HuH-7 (cell line): ENCODE results near the gene NTF4.
A peak's percentile ranks its signal among the peaks of the same experiment; 100 is the strongest.
"Not testable (repeated sequence)": the region's sequence is repeated elsewhere in the genome, so short reads cannot be mapped to it uniquely, and the experiment has no call there.

Experiments
- DNase-seq: peaks from one replicate; pipeline ENCODE4 v3.0.0; 2011; ENCODE audit warnings: low spot score

NTF4 gene

DNA sequence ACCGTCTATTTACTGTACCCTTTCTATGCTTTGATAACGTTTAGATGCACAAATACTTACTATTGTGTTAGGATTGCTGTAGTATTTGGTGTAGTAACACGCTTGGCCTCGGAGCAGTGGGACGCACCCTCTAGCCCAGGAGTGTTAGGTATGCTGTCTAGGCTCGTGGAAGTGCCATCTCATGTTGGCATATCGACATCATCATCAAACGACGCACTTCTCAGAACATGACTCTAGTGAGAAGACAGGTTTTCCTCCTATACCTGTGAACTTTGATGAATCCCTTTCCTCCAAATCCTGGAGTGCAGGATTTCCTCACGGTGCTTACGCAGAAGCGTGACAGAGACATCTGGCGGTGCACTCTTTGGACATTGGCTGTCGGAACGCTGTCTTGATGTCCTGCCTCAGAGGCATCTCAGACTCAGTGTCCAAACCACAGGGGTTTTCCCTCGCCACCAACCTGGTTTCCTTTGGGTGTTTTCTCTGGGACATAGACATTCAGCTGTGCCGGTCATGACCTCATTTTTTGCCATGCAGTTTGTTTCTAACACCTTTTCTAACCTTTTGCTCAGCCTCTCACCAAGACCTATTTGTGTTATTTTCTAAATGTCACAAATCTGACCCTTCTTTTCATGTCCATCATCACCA lies 26.9 kb upstream of the NTF4 start:
- DNase-seq: no peak

GRCh38 chr19:49086296-49086695 lies 21.7 kb upstream of the NTF4 start:
- no peak for DNase-seq

DNA sequence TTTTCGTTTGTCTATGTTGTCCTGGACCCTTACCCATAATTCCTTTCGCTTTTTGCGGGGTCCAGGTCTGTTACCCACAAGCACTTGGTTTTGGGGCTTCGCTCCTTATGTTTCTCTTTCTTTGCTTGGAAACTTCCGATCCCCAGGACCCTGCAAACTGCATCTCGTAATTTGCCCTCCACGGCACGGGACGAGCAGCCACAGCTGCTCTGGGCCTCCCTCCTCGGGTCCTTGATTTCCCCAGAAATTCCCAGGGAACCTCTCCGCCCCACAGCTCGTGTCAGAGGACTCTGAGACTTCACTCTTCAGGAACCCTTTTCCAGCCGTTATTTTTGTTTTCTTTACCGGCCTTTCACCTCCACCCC lies 21.2 kb upstream of the NTF4 start:
- no peak for DNase-seq

DNA sequence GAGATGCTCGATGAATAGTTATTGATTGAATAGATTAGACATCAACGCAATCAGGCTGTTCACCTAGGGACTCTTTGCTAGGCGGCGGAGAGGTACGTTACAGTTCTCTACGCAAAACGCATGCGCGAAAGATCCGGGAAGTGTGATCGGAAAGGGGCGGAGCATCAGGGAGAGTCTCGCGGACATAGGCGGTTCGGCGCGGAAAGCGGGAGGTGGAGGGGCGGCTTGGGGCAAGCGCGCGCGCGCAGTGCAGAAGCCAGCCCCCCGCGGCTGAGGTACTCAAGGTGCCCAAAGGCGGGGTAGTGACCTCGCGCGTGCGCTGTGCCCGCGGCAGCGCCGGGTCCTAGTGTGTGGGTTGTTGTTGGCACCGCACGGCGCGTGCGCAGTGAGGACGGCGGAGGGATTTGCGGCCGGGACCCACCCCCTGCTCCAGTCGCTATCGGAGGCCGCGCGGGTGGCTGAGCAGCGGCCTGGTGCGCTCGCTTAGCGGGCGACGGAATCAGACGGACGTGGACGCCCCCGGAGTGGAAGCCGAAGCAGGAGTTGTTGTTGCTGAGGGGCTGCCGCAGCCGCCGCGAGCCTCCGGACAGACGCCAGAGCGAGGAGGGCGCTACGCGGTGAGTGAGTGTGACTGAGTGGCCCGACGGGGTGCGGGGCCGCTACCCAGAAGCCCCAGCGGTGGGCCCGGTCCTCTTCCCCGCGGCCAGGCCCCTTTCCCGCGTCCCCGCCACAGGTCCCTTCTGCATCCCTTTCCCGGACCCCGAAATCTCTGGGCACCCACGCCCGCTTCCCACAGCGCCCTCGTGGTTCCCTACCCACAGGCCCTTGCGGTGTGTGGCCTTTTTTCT lies 20.6 kb upstream of the NTF4 start, which contains the start of gene SNRNP70:
Gene SNRNP70 (plus strand): TSS at position 432 of the 848 bp plus-strand sequence. CDS start 964 bp downstream, outside the sequence.
- DNase-seq: peak; percentile 99

GRCh38 chr19:49084206-49085019 lies 19.8 kb upstream of the NTF4 start:
- no peak for DNase-seq

DNA sequence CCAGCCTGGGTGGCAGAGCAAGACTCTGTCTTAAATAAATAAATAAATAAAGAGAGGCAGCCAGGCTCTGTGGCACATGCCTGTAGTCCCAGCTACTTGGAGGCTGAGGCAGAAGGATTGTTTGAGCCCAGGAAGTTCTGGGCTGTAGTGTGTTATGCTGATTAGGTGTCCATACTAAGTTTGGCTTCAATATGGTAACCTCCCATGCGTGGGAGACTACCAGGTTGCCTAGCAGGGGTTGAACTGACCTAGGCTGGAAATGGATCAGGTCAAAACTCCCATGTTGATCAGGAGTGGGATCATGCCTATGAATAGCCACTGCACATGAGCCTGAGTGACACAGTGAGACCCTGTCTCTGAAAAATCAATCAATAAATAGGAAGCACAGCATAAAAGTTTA lies 16.7 kb upstream of the NTF4 start:
- DNase-seq: no peak

DNA sequence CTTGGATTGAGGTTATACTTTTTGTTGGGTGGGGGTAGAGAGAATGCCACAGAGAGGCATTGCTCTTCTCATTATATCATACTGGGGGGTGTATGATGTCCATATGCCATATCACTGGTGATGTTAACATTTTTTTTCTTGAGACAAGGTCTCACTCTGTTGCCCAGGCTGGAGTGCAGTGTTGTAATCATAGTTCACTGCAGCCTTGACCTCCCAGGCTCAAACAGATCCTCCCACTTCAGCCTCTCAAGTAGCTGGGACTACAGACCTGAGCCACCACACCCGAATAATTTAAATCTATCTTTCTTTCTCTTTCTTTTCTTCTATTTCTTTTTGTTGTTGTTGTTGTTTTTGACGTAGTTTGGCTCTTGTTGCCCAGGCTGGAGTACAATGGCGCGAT lies 15.8 kb upstream of the NTF4 start:
- no peak for DNase-seq

DNA sequence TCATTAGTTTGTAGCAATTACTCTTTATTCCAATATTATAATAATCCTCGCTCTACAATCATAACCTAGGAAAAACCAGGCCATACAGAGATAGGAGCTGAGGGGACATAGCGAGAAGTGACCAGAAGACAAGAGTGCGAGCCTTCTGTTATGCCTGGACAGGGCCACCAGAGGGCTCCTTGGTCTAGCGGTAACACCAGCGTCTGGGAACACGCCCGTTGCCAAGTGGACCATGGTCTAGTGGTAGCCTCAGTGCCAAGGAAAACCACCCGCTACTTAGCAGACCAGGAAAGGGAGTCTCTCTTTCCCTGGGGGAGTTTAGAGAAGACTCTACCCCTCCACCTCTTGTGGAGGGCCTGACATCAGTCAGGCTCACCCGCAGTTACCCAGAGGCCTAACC lies 10.3 kb upstream of the NTF4 start:
- not testable (repeated sequence) for DNase-seq

DNA sequence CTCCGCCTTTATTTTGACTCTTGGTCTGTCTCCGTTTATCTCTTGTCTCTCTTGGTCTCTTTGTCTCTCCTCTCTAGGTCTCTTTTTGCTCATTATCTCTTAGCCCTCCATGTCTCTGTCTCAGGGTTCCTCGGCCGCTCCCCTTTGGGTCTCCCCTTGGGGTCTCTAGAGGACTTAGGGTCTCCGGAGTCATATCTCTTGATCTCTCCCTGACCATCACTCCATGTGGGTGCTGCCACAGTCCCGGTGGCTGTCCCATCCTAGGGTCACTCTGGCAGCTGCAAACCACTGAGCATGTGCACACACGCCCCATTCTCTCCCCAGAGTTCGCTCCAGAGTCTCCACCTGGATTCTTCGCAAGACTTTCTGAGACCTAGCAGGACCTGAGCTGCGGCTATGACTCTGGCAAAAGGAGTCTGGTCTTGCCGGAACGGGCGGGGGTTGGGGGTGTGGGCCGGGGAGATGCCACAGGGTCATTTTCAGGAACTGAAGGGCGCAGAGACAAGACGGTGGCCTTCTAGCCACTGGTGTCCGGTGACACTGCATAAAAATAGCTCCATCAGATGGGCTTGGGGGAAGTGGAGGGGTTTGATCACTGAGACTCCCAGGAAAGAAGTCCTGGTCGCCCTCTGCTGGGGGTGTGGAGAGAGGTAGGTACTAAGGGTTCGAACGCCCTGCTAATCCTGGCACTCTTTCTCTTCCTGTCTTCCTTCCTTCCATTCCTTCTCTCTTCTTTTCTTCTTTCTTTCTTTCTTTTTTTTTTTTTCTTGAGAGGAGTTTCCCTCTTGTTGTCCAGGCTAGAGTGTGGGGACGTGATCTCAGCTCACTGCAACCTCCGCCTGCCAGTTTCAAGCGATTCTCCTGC lies 9.1 kb upstream of the NTF4 start:
- peak; percentile 84 for DNase-seq

GRCh38 chr19:49071860-49072547 lies 7.4 kb upstream of the NTF4 start:
- DNase-seq: no peak

- no peak for DNase-seq
Measured at GRCh38 chr19:49070416-49070815, 5.8 kb upstream of the NTF4 start.

- no peak for DNase-seq
Measured at GRCh38 chr19:49069026-49069425, 4.4 kb upstream of the NTF4 start.

- DNase-seq: peak; percentile 55
Measured at GRCh38 chr19:49067554-49067953, 2.9 kb upstream of the NTF4 start.

DNA sequence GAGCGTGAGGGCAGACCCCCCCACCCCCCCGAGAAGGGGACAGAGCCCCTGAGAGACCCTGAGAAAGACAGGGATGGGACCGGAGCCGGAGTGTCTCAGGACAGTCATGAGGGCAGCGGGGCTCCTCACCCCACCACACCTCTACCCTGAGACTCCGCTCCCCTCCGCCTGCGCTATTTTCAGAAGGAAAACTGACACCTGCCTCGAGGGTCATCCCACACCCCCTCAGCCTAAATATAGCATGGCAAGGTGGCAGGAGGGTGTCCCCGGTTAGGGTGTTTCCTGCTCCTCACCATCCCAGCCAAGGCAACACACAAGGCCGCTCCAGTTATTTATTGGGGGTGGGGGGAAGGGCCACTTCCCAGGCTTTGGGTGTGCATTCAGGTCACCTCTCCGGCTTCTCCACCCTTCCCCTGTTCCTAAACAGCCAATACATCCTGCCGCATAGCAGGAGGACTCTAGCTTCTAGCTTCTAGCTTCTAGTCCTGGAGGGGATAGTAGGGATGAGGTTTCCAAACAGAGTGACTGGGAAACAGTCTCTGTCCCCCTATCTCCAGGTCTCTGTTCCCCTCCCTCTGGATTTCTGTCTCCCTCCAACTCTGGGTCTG lies 1.4 kb upstream of the NTF4 start:
- no peak for DNase-seq

DNA sequence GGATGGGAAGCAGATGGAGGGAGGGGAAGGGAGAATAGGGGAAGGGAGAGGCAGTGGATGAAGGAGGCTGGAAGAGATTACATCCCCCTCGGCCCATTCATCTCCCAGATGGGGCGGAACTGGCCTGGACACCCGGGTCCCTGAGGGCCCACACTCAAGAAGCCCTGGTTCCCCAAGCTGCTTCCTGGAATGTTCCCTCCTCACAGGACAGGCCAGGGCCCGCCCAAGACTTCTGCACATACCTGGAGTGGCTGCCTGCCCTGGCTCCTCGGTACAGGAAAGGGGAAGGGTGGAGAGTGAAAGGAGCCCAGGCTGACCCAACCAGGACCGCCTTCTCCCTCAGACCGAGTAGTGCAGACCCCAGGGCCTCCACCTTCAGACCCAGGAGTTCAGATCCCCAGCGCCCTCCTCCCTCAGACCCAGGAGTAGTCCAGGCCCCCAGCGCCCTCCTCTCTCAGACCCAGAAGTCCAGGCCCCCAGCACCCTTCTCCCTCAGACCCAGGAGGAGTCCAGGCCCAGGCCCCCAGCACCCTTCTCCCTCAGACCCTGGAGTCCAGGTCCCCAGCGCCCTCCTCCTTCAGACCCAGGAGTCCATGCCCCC lies 489 bp downstream of the NTF4 start:
- DNase-seq: no peak

DNA sequence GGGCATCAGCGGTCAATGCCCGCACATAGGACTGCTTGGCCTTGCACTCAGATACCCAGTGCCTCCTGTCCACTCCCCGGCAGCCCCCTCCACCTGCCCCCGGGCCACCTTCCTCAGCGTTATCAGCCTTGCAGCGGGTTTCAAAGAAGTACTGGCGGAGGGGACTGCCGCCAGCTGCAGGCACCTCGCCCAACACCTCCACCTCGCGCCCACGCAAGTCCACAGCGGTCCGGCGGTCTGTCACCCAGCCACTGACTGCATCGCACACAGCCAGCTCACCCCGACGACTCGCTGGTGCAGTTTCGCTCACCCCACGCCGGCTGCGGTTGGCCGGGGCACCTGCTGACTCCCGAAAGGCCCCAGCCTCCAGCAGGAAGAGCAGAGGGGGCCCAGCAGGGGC lies 3.2 kb downstream of the NTF4 start:
- DNase-seq: no peak

- DNase-seq: no peak
Measured at GRCh38 chr19:49061000-49061399, 3.6 kb downstream of the NTF4 start.

GRCh38 chr19:49059053-49059452 lies 5.6 kb downstream of the NTF4 start:
- DNase-seq: no peak

- DNase-seq: no peak
Measured at GRCh38 chr19:49058562-49058961, 6.1 kb downstream of the NTF4 start.

- peak; percentile 85 for DNase-seq
Measured at GRCh38 chr19:49057636-49058234, 6.9 kb downstream of the NTF4 start, which contains the start of gene CGB7. TSS of gene CGB7 (minus strand) at chr19:49057749. CDS start at chr19:49055375, 2,374 bp downstream.
